Measurements from ENCODE around the gene SPACA6. TPM values are rescaled to one million over a fixed set of nuclear protein-coding genes. Genes with fewer than 3 reads are reported as not detected.

Gene SPACA6
- total and polyA plus RNA-seq, 10 of the 15 experiments (the other 5 are each of a cell fraction or from before 2014, with no cell fraction given) = 0.31 to 6.5 (median 1.7) TPM

- FAIRE-seq (no peak), DNase-seq (ENCODE audit: low read depth, low spot score) (no peak), ATAC-seq (no peak)
- Histone ChIP-seq H4K20me1 (ENCODE audit: control insufficient read depth, insufficient read depth) (no peaks in the 10 kb centered on the region), H3K36me3 (ENCODE audit: control insufficient read depth in 2 of 2, insufficient read depth in 2 of 2, low read length in 1 of 2) (no peaks in the 10 kb centered on the region), H3K4me1 (ENCODE audit: control insufficient read depth, insufficient read depth, low read length) (no peaks in the 10 kb centered on the region), H2AFZ (ENCODE audit: control insufficient read depth, low read depth, low read length) (no peak overlapping the region), H3K9ac (ENCODE audit: control insufficient read depth, insufficient read depth, low read length) (no peak overlapping the region), H3K4me3 (no peak overlapping the region), H3K79me2 (ENCODE audit: control insufficient read depth, insufficient read depth, low read length) (no peaks in the 10 kb centered on the region), H3K27ac (ENCODE audit: control insufficient read depth, insufficient read depth) (no peak overlapping the region), H3K9me3 (replicated peaks; ENCODE audit: control insufficient read depth, insufficient read depth, low read length) (no peaks in the 10 kb centered on the region; the same call in 2 of the 3 replicates), H3K27me3 (replicated peaks in 1 of 2; ENCODE audit: control insufficient read depth in 2 of 2, insufficient read depth in 2 of 2, low read length in 1 of 2) (no peaks in the 10 kb centered on the region; a peak in 1 of 4 replicates), H3K4me2 (ENCODE audit: control insufficient read depth, insufficient read depth) (no peak overlapping the region)
- WGBS (ENCODE audit: insufficient coverage, insufficient replicate concordance, low lambda C conversion rate, missing lambda C conversion rate) = 44% methylated on average over 9 of the region's 9 CpGs
- ChIA-PET CTCF (no interaction called here), RAD21 (ENCODE audit: unreplicated experiment) (no interaction called here), POLR2A (no interaction called here), SMC1A (ENCODE audit: uncharacterized antibody, unreplicated experiment) (no interaction called here)
- intact Hi-C loops (cut with micrococcal nuclease; ENCODE audit: unreplicated experiment) = no loop called here
- BruUV-seq (replicated peaks) = no TSS peak
- in situ Hi-C loops (cut with MboI) = no loop called here
- TF ChIP-seq GATAD2B (conservative IDR thresholded peaks at IDR 0.05; ENCODE audit: low read depth) = no peak
- no peak for TF ChIP-seq ZZZ3 (IDR thresholded peaks at IDR 0.05; ENCODE audit: control insufficient read depth, insufficient read length, low read depth)
- TF ChIP-seq SREBF2 (IDR thresholded peaks at IDR 0.05; ENCODE audit: low read length) = no peak
- no peak for TF ChIP-seq IKZF1 (conservative IDR thresholded peaks at IDR 0.05)
- no peak for TF ChIP-seq GABPA (IDR thresholded peaks at IDR 0.05; ENCODE audit: low read depth)
- TF ChIP-seq SRF (IDR thresholded peaks at IDR 0.05; ENCODE audit: low read depth in 2 of 2, low read length in 2 of 2) = no peak
- no peak for TF ChIP-seq ATF2 (IDR thresholded peaks at IDR 0.05; ENCODE audit: low read length)
- TF ChIP-seq USF1 (IDR thresholded peaks at IDR 0.05; ENCODE audit: borderline replicate concordance, extremely low read length, insufficient read depth, low read depth, low read length) = no peak
- TF ChIP-seq CEBPB (IDR thresholded peaks at IDR 0.05; ENCODE audit: borderline replicate concordance in 1 of 2, low read depth in 2 of 2, low read length in 2 of 2) = no peak
- TF ChIP-seq MTA2 (IDR thresholded peaks at IDR 0.05; ENCODE audit: low read depth) = no peak
- no peak for TF ChIP-seq ZSCAN29 (IDR thresholded peaks at IDR 0.05)
- no peak for TF ChIP-seq CHD2 (IDR thresholded peaks at IDR 0.05; ENCODE audit: borderline replicate concordance, low read depth, low read length)
- no peak for TF ChIP-seq IKZF2 (IDR thresholded peaks at IDR 0.05)
- TF ChIP-seq SPI1 (IDR thresholded peaks at IDR 0.05; ENCODE audit: borderline replicate concordance, insufficient read depth, low read depth, low read length) = no peak
- no peak for TF ChIP-seq SP1 (IDR thresholded peaks at IDR 0.05; ENCODE audit: low read depth, low read length)
- TF ChIP-seq HSF1 (IDR thresholded peaks at IDR 0.05; ENCODE audit: low read depth, low read length) = no peak
- no peak for TF ChIP-seq PAX8 (IDR thresholded peaks at IDR 0.05)
These were observed 4.1 kb downstream of the SPACA6 start for GRCh38 chr19:51697169-51697776.

Data from GM12878 (cell line).